ENCODE results near the gene TNFAIP8L1. TPM values are rescaled to one million over a fixed set of nuclear protein-coding genes. Genes with fewer than 3 reads are reported as not detected.

The TNFAIP8L1 gene
- total and polyA plus RNA-seq, 12 donors, result 2.5 to 13.4 (median 6.1) TPM

DNA sequence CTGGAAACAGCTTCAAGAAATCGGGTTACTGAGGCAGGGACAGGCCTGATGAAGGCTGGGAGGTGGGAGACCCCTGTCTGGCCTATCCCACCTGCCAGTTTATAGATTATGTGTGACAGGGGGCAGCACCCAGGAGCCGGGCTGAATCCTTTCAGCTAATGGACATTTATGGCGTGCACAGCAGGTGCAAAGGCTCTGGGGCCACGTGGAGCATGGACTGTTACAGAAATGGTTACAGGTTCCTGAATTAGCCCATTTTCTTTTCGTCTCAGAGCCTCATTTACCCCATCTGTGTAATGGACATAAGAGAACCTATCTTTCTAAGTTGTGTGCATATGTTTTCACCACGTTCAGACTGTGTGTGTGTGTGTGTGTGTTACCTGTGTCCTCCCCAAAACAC, 34.4 kb upstream of the TNFAIP8L1 start:
- Histone ChIP-seq H3K27ac (no peak overlapping the region), H3K27me3 (peaks cover 0 to 42% (median 16%) of the 10 kb centered on the region in 7 donors), H3K4me1 (peaks cover 2 to 14% (median 12%) of the 10 kb centered on the region in 9 donors), H3K36me3 (no peaks in the 10 kb centered on the region), H3K9me3 (no peaks in the 10 kb centered on the region), H3K4me3 (no peak overlapping the region)
- ATAC-seq, result no peak
- DNase-seq, result no peak
- intact Hi-C loops (cut with DNase I), result no loop called here
- WGBS, 2 donors, result 80 to 82% methylated on average over 6 of the region's 6 CpGs
- TF ChIP-seq, protein P1, sequence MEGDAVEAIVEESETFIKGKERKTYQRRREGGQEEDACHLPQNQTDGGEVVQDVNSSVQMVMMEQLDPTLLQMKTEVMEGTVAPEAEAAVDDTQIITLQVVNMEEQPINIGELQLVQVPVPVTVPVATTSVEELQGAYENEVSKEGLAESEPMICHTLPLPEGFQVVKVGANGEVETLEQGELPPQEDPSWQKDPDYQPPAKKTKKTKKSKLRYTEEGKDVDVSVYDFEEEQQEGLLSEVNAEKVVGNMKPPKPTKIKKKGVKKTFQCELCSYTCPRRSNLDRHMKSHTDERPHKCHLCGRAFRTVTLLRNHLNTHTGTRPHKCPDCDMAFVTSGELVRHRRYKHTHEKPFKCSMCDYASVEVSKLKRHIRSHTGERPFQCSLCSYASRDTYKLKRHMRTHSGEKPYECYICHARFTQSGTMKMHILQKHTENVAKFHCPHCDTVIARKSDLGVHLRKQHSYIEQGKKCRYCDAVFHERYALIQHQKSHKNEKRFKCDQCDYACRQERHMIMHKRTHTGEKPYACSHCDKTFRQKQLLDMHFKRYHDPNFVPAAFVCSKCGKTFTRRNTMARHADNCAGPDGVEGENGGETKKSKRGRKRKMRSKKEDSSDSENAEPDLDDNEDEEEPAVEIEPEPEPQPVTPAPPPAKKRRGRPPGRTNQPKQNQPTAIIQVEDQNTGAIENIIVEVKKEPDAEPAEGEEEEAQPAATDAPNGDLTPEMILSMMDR (IDR thresholded peaks at IDR 0.05), result no peak

DNA sequence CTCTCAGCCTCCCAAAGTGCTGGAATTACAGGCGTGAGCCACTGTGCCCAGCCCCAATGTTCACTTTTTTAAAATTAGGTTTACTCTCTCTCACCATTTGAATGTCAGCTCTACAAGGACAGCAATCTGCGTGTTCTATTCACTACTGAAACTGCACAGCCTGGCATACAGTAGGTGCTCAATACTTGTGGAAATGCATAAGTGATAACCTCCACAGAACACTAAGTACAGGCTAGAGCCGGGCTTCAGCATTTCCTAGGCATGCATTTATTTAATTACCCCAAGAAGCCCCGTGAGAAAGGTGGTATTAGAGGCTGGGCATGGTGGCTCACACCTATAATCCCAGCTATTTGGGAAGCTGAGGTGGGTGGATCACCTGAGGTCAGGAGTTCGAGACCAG, 33.1 kb upstream of the TNFAIP8L1 start:
- H3K9me3 ChIP-seq, result no peaks in the 10 kb centered on the region
- H3K27ac ChIP-seq, result no peak overlapping the region
- TF ChIP-seq, protein P1 (IDR thresholded peaks at IDR 0.05), result no peak
- WGBS, 2 donors, result 78 to 83% methylated on average over 5 of the region's 5 CpGs
- peaks cover 2 to 22% (median 18%) of the 10 kb centered on the region in 9 donors for H3K4me1 ChIP-seq
- H3K36me3 ChIP-seq, result no peaks in the 10 kb centered on the region
- intact Hi-C loops (cut with DNase I), result no loop called here
- no peak overlapping the region for H3K4me3 ChIP-seq
- ATAC-seq, result no peak
- no peak for DNase-seq
- H3K27me3 ChIP-seq, result peaks cover 0 to 30% (median 3%) of the 10 kb centered on the region in 7 donors

DNA sequence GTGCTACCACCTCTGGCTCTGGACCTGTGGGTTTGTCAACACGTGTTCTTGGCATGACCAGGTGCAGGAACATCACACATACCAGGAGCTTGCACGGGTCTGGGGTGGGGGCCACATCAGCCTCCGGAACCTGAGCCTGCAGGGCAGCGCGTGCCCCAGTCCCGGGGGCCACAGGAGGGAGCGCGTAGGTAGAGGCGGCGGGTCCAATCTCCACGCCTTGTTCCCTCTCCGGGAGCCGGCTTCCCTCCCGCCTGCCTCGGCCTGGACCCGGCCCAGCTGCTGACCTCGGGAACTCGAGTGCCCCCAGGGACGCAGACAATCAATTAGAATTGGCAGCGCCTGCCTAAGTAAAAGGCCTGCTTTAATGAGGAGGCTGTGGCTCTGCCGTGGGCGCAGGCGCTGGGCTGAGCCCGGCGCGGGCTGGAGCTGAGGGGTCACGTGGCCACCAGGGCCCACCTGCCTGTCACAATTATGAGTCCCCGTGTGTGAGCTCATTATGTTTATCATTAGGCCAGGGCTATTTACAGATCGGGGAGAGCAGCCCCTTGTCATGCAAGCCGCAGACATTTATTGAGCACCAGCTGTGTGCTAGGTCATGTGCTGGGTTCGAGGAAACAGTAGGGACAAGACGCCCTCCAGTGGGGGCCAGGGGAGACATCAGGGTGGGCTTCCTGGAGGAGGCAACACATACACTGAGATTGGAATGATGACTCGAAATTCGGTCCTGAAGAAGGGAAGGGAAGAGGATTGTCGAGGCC, 32.2 kb upstream of the TNFAIP8L1 start:
- ATAC-seq (peak; percentile 67 to 92 (median 80)), DNase-seq (peak; percentile 74 to 76)
- no peaks in the 10 kb centered on the region for H3K9me3 ChIP-seq
- 11 to 13% methylated on average over 35 of the region's 35 CpGs for WGBS, 2 donors
- H3K36me3 ChIP-seq, result no peaks in the 10 kb centered on the region
- no peak overlapping the region for H3K27ac ChIP-seq
- TF ChIP-seq, protein P1 (IDR thresholded peaks at IDR 0.05), result peak in 1 of 9 donors; percentile 7
- intact Hi-C loops (cut with DNase I), result no loop called here
- peaks cover 2 to 31% (median 18%) of the 10 kb centered on the region in 9 donors for H3K4me1 ChIP-seq
- peak overlapping the region in 5 of 10 donors; percentile 16 to 37 (median 22) for H3K4me3 ChIP-seq
- peaks cover 0 to 25% (median 0%) of the 10 kb centered on the region in 7 donors for H3K27me3 ChIP-seq

DNA sequence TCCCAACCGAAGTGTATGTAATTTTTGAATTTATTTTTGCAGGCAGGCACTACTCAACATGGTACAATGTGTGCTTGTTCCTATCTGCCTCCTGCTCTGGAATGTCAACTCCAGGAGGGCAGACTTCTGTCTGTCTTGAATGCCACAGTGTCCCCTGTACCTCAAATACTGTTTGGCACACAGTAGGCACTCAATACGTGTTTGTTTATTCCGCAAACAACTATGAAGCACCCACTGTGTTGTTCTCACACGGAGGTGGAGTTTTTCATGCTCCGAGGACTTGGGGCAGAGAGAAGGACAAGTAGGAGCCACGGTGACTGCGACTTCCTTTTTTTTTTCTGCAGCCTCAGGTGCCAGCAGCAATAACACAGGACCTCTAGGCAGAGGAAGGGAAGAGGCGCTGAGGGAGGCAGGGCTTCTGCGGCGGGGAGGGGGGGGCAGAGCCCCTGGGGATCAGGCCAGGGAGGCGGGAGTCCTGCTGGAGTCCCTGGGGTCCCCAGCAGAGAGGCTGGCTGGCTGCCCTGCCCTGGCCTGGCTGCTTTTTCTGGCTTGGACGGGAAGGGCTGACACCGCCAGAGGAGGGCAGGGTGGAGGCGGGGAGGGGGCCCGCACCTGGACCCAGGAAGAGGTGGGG, 29.3 kb upstream of the TNFAIP8L1 start:
- ATAC-seq, result peak; percentile 59 to 85 (median 72)
- intact Hi-C loops (cut with DNase I), result no loop called here
- H3K27me3 ChIP-seq, result peaks cover 0 to 20% (median 0%) of the 10 kb centered on the region in 7 donors
- peak; percentile 18 to 74 for DNase-seq
- peaks cover 2 to 33% (median 18%) of the 10 kb centered on the region in 9 donors for H3K4me1 ChIP-seq
- H3K4me3 ChIP-seq, result peak overlapping the region in 2 of 10 donors; percentile 14 to 16
- H3K36me3 ChIP-seq, result no peaks in the 10 kb centered on the region
- TF ChIP-seq, protein P1 (IDR thresholded peaks at IDR 0.05), result peak in 1 of 9 donors; percentile 16
- H3K9me3 ChIP-seq, result no peaks in the 10 kb centered on the region
- peak overlapping the region in 9 of 10 donors; percentile 7 to 80 (median 65) for H3K27ac ChIP-seq
- 8 to 11% methylated on average over 15 of the region's 15 CpGs for WGBS, 2 donors

Data from heart right ventricle (tissue), 16 donors.